GM12878 (cell line): Measurements from ENCODE around the gene GNAQ. TPM values are rescaled to one million over a fixed set of nuclear protein-coding genes. Genes with fewer than 3 reads are reported as not detected.
"Not testable (repeated sequence)": the region's sequence is repeated elsewhere in the genome, so short reads cannot be mapped to it uniquely, and the experiment has no call there.

Experiments used
- ATAC-seq: fragments of 200-7000 bp; cut with Tn5 transposase; 3 replicates; pipeline ENCODE4 v1.9.1; 2020; ENCODE audit warnings: mild to moderate bottlenecking, moderate library complexity
- BruUV-seq: library from RNA; stranded (reverse); fragments of 400-500 nt; replicated peaks from 2 replicates; lab custom pipeline; 2021; lab: Mats Ljungman, UMichigan
- CTCF ChIA-PET: fragments of 300-600 bp; sonication (Branson Sonifier 250); formaldehyde crosslinking; extraction: SDS; loops from one replicate; lab custom pipeline; 2021; ENCODE audit warnings: inconsistent platforms; lab: Yijun Ruan, JAX
- POLR2A ChIA-PET: fragments of 350-600 bp; formaldehyde crosslinking; extraction: SDS; loops from one replicate; lab custom pipeline; 2021; ENCODE audit warnings: inconsistent platforms; lab: Charles Lee
- RAD21 ChIA-PET: fragments of 300-600 bp; sonication (Branson Sonifier 250); formaldehyde crosslinking; loops from one replicate; lab custom pipeline; 2023; ENCODE audit warnings: antibody characterized with exemption; ENCODE audit not compliant: unreplicated experiment; lab: Charles Lee
- SMC1A ChIA-PET: fragments of 300-600 bp; sonication (Branson Sonifier 250); formaldehyde crosslinking; loops from one replicate; lab custom pipeline; 2023; ENCODE audit not compliant: unreplicated experiment, uncharacterized antibody; lab: Charles Lee
- DNase-seq: peaks from one replicate; pipeline ENCODE4 v3.0.0-alpha.2; 2011; ENCODE audit warnings: low read depth, low spot score
- FAIRE-seq: peaks from 3 replicates; lab custom pipeline; 2011; peaks lifted over from hg19 to GRCh38; lab: Jason Lieb, UNC
- H2AFZ ChIP-seq: 2 replicates; pipeline ENCODE4 v1.6.0; 2011; ENCODE audit warnings: low read depth, low read length, control low read depth; ENCODE audit not compliant: control insufficient read depth
- H3K27ac ChIP-seq: 2 replicates; pipeline ENCODE4 v1.5.1; 2011; ENCODE audit warnings: control low read depth; ENCODE audit not compliant: control insufficient read depth, insufficient read depth
- H3K27me3 ChIP-seq, 2 experiments: replicated peaks in 1 of 2; 2 replicates each; pipeline versions ENCODE4 v1.6.0 to v1.6.1; 2011; ENCODE audit warnings: low read length in 1 of 2; ENCODE audit not compliant: control insufficient read depth in 2 of 2, insufficient read depth in 2 of 2
- H3K36me3 ChIP-seq, 2 experiments: 2 replicates each; pipeline ENCODE4 v1.5.1; 2011; ENCODE audit warnings: low read length in 1 of 2; ENCODE audit not compliant: control insufficient read depth in 2 of 2, insufficient read depth in 2 of 2
- H3K4me1 ChIP-seq: 2 replicates; pipeline ENCODE4 v1.6.1; 2011; ENCODE audit warnings: mild to moderate bottlenecking, low read length, moderate library complexity, mixed read lengths; ENCODE audit not compliant: control insufficient read depth, insufficient read depth
- H3K4me2 ChIP-seq: 2 replicates; pipeline ENCODE4 v1.6.0; 2011; ENCODE audit warnings: control low read depth; ENCODE audit not compliant: control insufficient read depth, insufficient read depth
- H3K4me3 ChIP-seq: fragments of 200-600 bp; sonication (generic); 2 replicates; pipeline ENCODE4 v1.5.1; 2016
- H3K79me2 ChIP-seq: 2 replicates; pipeline ENCODE4 v1.6.0; 2011; ENCODE audit warnings: low read length; ENCODE audit not compliant: control insufficient read depth, insufficient read depth
- H3K9ac ChIP-seq: 2 replicates; pipeline ENCODE4 v1.8.0; 2011; ENCODE audit warnings: low read length, control low read depth, mixed read lengths; ENCODE audit not compliant: control insufficient read depth, insufficient read depth
- H3K9me3 ChIP-seq: replicated peaks from 3 replicates; pipeline ENCODE4 v1.5.1; 2011; ENCODE audit warnings: mild to moderate bottlenecking, low read length; ENCODE audit not compliant: control insufficient read depth, insufficient read depth
- H4K20me1 ChIP-seq: 2 replicates; pipeline ENCODE4 v1.6.0; 2011; ENCODE audit not compliant: control insufficient read depth, insufficient read depth
- CREB1 ChIP-seq: IDR thresholded peaks from 2 replicates; pipeline ENCODE4 v1.6.1; 2012; ENCODE audit warnings: low read depth, mild to moderate bottlenecking, inconsistent platforms
- IRF4 ChIP-seq: IDR thresholded peaks from 2 replicates; pipeline ENCODE4 v1.6.1; 2011; ENCODE audit warnings: low read depth, low read length
- KDM1A ChIP-seq: fragments of 200-600 bp; sonication (generic); IDR thresholded peaks from 2 replicates; pipeline ENCODE4 v1.6.1; 2016; ENCODE audit warnings: borderline replicate concordance
- NFXL1 ChIP-seq: fragments of 450-650 bp; IDR thresholded peaks from 2 replicates; pipeline ENCODE4 v1.6.1; 2017; ENCODE audit warnings: antibody characterized with exemption, mild to moderate bottlenecking, borderline replicate concordance
- RAD51 ChIP-seq: fragments of 450-650 bp; IDR thresholded peaks from 2 replicates; pipeline ENCODE4 v1.6.1; 2016; ENCODE audit warnings: moderate library complexity, mild to moderate bottlenecking, inconsistent platforms
- RFX5 ChIP-seq: IDR thresholded peaks from 2 replicates; pipeline ENCODE4 v1.6.1; 2011; ENCODE audit warnings: low read depth, low read length, improper control_type of control experiment
- SIN3A ChIP-seq: IDR thresholded peaks from 2 replicates; pipeline ENCODE4 v1.6.1; 2012; ENCODE audit warnings: low read depth, low read length, improper control_type of control experiment
- STAT3 ChIP-seq: IDR thresholded peaks from 2 replicates; pipeline ENCODE4 v1.6.1; 2011; ENCODE audit warnings: low read depth, low read length, improper control_type of control experiment
- ZBTB40 ChIP-seq: fragments of 450-650 bp; IDR thresholded peaks from 2 replicates; pipeline ENCODE4 v1.6.1; 2016; ENCODE audit warnings: mild to moderate bottlenecking, moderate library complexity, borderline replicate concordance
- ZNF592 ChIP-seq: fragments of 450-650 bp; IDR thresholded peaks from 2 replicates; pipeline ENCODE4 v1.6.1; 2017; ENCODE audit warnings: mild to moderate bottlenecking, moderate library complexity
- WGBS: methylation state at CpG from one replicate; pipeline ENCODE4 v1.1.6; 2016; ENCODE audit warnings: low lambda C conversion rate; ENCODE audit not compliant: insufficient replicate concordance, insufficient coverage; ENCODE audit errors: missing lambda C conversion rate; 5-methylcytosine and 5-hydroxymethylcytosine counted together
- in situ Hi-C: fragments of 300-500 bp; cut with MboI; formaldehyde crosslinking; loops from 9 replicates; pipeline ENCODE4 v1.14.3; 2018; ENCODE audit warnings: mixed read lengths
- intact Hi-C: fragments of 100-400 bp; cut with micrococcal nuclease; formaldehyde crosslinking; loops from one replicate; pipeline ENCODE4 v1.14.2; 2022; ENCODE audit not compliant: unreplicated experiment
- polyA plus RNA-seq, 11 experiments: library from polyadenylated mRNA; depleted of rRNA in 4 of 11; unstranded in 6 of 11; stranded (reverse) in 5 of 11; fragments of >200 nt; fragmentation: Nextera tagmentation in 4 of 11; fragmentation: Illumina TruSeq in 1 of 11; extraction: Ambion mirVana in 4 of 11; extraction: Trizol in 1 of 11; gene quantifications; 1 replicate in 1 of 11; 2 replicates in 10 of 11; pipeline versions ENCODE4 v1.2.1 to v1.2.3, GENCODE V29; 2011 to 2016; ENCODE audit warnings: inconsistent platforms in 2 of 11, missing spikeins in 2 of 11, low read depth in 1 of 11
- total RNA-seq, 4 experiments: library from RNA; depleted of rRNA in 3 of 4; stranded (reverse); fragments of >200 nt in 3 of 4; fragmentation: Illumina TruSeq in 1 of 4; extraction: Trizol in 1 of 4; gene quantifications; 2 replicates each; pipeline versions ENCODE4 v1.2.1 to v1.2.3, GENCODE V29; 2013 to 2021

The GNAQ gene
- total and polyA plus RNA-seq, 10 of the 15 experiments (the other 5 are each of a cell fraction or from before 2014, with no cell fraction given), result 0.15 to 47.2 (median 0.49) TPM

- no peak for TF ChIP-seq ZBTB40
- TF ChIP-seq CREB1, result no peak
- no peak for TF ChIP-seq RFX5
- TF ChIP-seq KDM1A, result no peak
- TF ChIP-seq NFXL1, result no peak
- no peak for TF ChIP-seq IRF4
- TF ChIP-seq SIN3A, result no peak
- no peak for TF ChIP-seq RAD51
- no peak for TF ChIP-seq STAT3
- no peak for TF ChIP-seq ZNF592
Measured at GRCh38 chr9:77882294-77882693, 149.3 kb downstream of the GNAQ start (continued).

GRCh38 chr9:77881634-77882033 is 150.0 kb downstream of the GNAQ start:
- 54% methylated on average over 8 of the region's 8 CpGs for WGBS
- SMC1A ChIA-PET, result interaction anchor here (0.8 to 5.8 kb wide), 12 partner anchors 8 to 151 kb away, joined by 3 to 35 read pairs (median 4); no protein-coding TSS in a partner anchor

More at GRCh38 chr9:77881634-77882033, 150.0 kb downstream of the GNAQ start:
- intact Hi-C loops, H2AFZ ChIP-seq, H4K20me1 ChIP-seq, H3K4me1 ChIP-seq, H3K4me2 ChIP-seq, H3K9ac ChIP-seq, H3K27ac ChIP-seq, H3K9me3 ChIP-seq, in situ Hi-C loops, H3K27me3 ChIP-seq, H3K4me3 ChIP-seq, H3K36me3 ChIP-seq, FAIRE-seq, H3K79me2 ChIP-seq, BruUV-seq, DNase-seq, ATAC-seq: not testable (repeated sequence)
- RAD21 ChIA-PET, result interaction anchor here (1.1 to 5.7 kb wide), 2 partner anchors 11 to 153 kb away, joined by 3 to 26 read pairs; no protein-coding TSS in a partner anchor
- CTCF ChIA-PET, result interaction anchor here (1.0 to 3.1 kb wide), 4 partner anchors 8 to 35 kb away, joined by 3 to 13 read pairs (median 8); no protein-coding TSS in a partner anchor
- POLR2A ChIA-PET, result interaction anchor here (0.5 to 4.0 kb wide), 4 partner anchors 11 to 152 kb away, joined by 3 to 22 read pairs (median 6); no protein-coding TSS in a partner anchor
